ENCODE results near the gene CCSER1.

Gene CCSER1

DNA sequence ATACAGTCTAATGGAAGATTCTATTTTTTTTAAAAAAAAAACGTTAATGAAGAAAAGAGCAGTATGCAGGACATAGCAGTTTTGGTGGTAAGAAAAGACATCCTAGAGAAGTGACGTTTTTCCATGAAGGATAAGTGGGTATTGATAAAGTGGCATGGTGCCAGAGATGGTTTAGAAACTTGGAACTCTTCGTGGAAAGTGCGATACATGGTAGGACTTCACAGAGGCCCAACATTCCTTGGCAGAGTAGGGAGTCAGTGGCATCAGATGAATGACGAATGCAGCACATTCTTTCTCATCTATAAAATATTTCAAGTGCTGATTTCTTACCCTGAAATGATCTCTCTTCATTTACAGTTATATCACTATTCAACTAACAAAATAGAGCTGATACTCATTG, 298.7 kb downstream of the CCSER1 start:
- H3K27me3 ChIP-seq (ENCODE audit: insufficient read depth, low read length, poor library complexity, severe bottlenecking) = no peaks in the 10 kb centered on the region
- H3K79me2 ChIP-seq (ENCODE audit: insufficient read depth, low read length) = no peaks in the 10 kb centered on the region
- TF ChIP-seq, protein P1, sequence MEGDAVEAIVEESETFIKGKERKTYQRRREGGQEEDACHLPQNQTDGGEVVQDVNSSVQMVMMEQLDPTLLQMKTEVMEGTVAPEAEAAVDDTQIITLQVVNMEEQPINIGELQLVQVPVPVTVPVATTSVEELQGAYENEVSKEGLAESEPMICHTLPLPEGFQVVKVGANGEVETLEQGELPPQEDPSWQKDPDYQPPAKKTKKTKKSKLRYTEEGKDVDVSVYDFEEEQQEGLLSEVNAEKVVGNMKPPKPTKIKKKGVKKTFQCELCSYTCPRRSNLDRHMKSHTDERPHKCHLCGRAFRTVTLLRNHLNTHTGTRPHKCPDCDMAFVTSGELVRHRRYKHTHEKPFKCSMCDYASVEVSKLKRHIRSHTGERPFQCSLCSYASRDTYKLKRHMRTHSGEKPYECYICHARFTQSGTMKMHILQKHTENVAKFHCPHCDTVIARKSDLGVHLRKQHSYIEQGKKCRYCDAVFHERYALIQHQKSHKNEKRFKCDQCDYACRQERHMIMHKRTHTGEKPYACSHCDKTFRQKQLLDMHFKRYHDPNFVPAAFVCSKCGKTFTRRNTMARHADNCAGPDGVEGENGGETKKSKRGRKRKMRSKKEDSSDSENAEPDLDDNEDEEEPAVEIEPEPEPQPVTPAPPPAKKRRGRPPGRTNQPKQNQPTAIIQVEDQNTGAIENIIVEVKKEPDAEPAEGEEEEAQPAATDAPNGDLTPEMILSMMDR (conservative IDR thresholded peaks at IDR 0.05; ENCODE audit: low read length) = no peak
- TF ChIP-seq EZH2phosphoT487 (IDR thresholded peaks at IDR 0.05; ENCODE audit: borderline replicate concordance) = no peak
- H3K36me3 ChIP-seq (ENCODE audit: insufficient read depth, low read length) = no peaks in the 10 kb centered on the region
- no peak overlapping the region for H3K4me3 ChIP-seq (ENCODE audit: low read length, poor library complexity, severe bottlenecking)
- no peaks in the 10 kb centered on the region for H4K20me1 ChIP-seq (ENCODE audit: insufficient read depth, low read length, poor library complexity, severe bottlenecking)
- no peak overlapping the region for H2AFZ ChIP-seq (ENCODE audit: low read length)
- H3F3A ChIP-seq (ENCODE audit: low read depth) = no peaks in the 10 kb centered on the region
- H3K9me3 ChIP-seq (ENCODE audit: insufficient read depth, low read depth, low read length) = no peaks in the 10 kb centered on the region
- no peak overlapping the region for H3K9ac ChIP-seq (ENCODE audit: low read depth, low read length, poor library complexity, severe bottlenecking)
- H3K4me1 ChIP-seq (ENCODE audit: insufficient read depth, low read length, poor library complexity, severe bottlenecking) = no peaks in the 10 kb centered on the region
- H3K9me2 ChIP-seq (replicated peaks; ENCODE audit: low read depth, low read length) = no peaks in the 10 kb centered on the region
- H3K4me2 ChIP-seq (ENCODE audit: low read depth, low read length, poor library complexity, severe bottlenecking) = no peak overlapping the region

GRCh38 chr4:90438522-90438921, 311.3 kb downstream of the CCSER1 start:
- H3K9me2 ChIP-seq (replicated peaks; ENCODE audit: low read depth, low read length) = no peaks in the 10 kb centered on the region
- no peak overlapping the region for H2AFZ ChIP-seq (ENCODE audit: low read length)
- H3K4me3 ChIP-seq (ENCODE audit: low read length, poor library complexity, severe bottlenecking) = no peak overlapping the region
- no peaks in the 10 kb centered on the region for H3K9me3 ChIP-seq (ENCODE audit: insufficient read depth, low read depth, low read length)
- no peaks in the 10 kb centered on the region for H4K20me1 ChIP-seq (ENCODE audit: insufficient read depth, low read length, poor library complexity, severe bottlenecking)
- H3K36me3 ChIP-seq (ENCODE audit: insufficient read depth, low read length) = no peaks in the 10 kb centered on the region
- no peaks in the 10 kb centered on the region for H3K27me3 ChIP-seq (ENCODE audit: insufficient read depth, low read length, poor library complexity, severe bottlenecking)
- H3F3A ChIP-seq (ENCODE audit: low read depth) = no peaks in the 10 kb centered on the region
- no peaks in the 10 kb centered on the region for H3K4me1 ChIP-seq (ENCODE audit: insufficient read depth, low read length, poor library complexity, severe bottlenecking)
- no peak overlapping the region for H3K9ac ChIP-seq (ENCODE audit: low read depth, low read length, poor library complexity, severe bottlenecking)
- no peak overlapping the region for H3K4me2 ChIP-seq (ENCODE audit: low read depth, low read length, poor library complexity, severe bottlenecking)
- H3K79me2 ChIP-seq (ENCODE audit: insufficient read depth, low read length) = no peaks in the 10 kb centered on the region
- TF ChIP-seq EZH2phosphoT487 (IDR thresholded peaks at IDR 0.05; ENCODE audit: borderline replicate concordance) = no peak
- TF ChIP-seq, protein P1 (conservative IDR thresholded peaks at IDR 0.05; ENCODE audit: low read length) = no peak

DNA sequence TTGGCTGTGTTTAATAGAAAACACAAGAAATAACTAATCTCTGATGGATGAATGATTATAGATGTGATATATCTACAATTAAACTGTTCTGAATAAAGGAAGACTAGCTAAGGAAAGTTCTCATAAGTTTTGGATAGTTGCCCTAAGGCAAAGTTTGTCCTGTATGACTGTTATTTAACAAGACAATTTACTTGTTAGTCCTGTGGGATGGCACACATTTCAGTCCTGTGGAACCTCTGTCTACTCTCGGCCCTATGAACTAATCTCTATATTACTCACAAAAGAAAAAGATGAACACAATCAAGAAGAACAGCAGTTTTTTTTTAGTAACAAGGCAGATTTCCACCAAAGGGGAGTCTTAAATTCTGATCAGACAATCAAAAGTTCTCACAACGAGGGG, 314.6 kb downstream of the CCSER1 start:
- no peak overlapping the region for H2AFZ ChIP-seq (ENCODE audit: low read length)
- H3K79me2 ChIP-seq (ENCODE audit: insufficient read depth, low read length) = no peaks in the 10 kb centered on the region
- H4K20me1 ChIP-seq (ENCODE audit: insufficient read depth, low read length, poor library complexity, severe bottlenecking) = no peaks in the 10 kb centered on the region
- no peaks in the 10 kb centered on the region for H3K27me3 ChIP-seq (ENCODE audit: insufficient read depth, low read length, poor library complexity, severe bottlenecking)
- H3K4me2 ChIP-seq (ENCODE audit: low read depth, low read length, poor library complexity, severe bottlenecking) = no peak overlapping the region
- no peak overlapping the region for H3K4me3 ChIP-seq (ENCODE audit: low read length, poor library complexity, severe bottlenecking)
- no peak for TF ChIP-seq EZH2phosphoT487 (IDR thresholded peaks at IDR 0.05; ENCODE audit: borderline replicate concordance)
- TF ChIP-seq, protein P1 (conservative IDR thresholded peaks at IDR 0.05; ENCODE audit: low read length) = no peak
- no peak overlapping the region for H3K9ac ChIP-seq (ENCODE audit: low read depth, low read length, poor library complexity, severe bottlenecking)
- H3K36me3 ChIP-seq (ENCODE audit: insufficient read depth, low read length) = no peaks in the 10 kb centered on the region
- no peaks in the 10 kb centered on the region for H3K4me1 ChIP-seq (ENCODE audit: insufficient read depth, low read length, poor library complexity, severe bottlenecking)
- no peaks in the 10 kb centered on the region for H3K9me2 ChIP-seq (replicated peaks; ENCODE audit: low read depth, low read length)
- no peaks in the 10 kb centered on the region for H3K9me3 ChIP-seq (ENCODE audit: insufficient read depth, low read depth, low read length)
- H3F3A ChIP-seq (ENCODE audit: low read depth) = no peaks in the 10 kb centered on the region

Data from Loucy (cell line).